Omental fat pad (tissue), 4 donors: ENCODE measurements around the gene KBTBD2. TPM values are rescaled to one million over a fixed set of nuclear protein-coding genes. Genes with fewer than 3 reads are reported as not detected.
A peak's percentile ranks its signal among the peaks of the same experiment; 100 is the strongest.

Source experiments
- ATAC-seq: fragments of 150-250 bp; one replicate; pipeline ENCODE4 v1.9.1; 2016; ENCODE audit warnings: mild to moderate bottlenecking, moderate library complexity; ENCODE audit not compliant: low FRiP score
- DNase-seq: peaks from one replicate; pipeline ENCODE4 v3.0.0-alpha.2; 2019; ENCODE audit warnings: low spot score
- total RNA-seq, 4 donors: library from RNA; depleted of rRNA; stranded (reverse); fragments of >200 nt; gene quantifications; one replicate each; pipeline ENCODE4 v1.1.0, GENCODE V29; 2016
- TF ChIP-seq, protein P1 (sequence below), 3 donors: fragments of 450-650 bp; IDR thresholded peaks; one replicate each; pipeline ENCODE4 v1.5.1; 2016 to 2017; ENCODE audit warnings: antibody characterized with exemption in 3 of 3, mild to moderate bottlenecking in 3 of 3, moderate library complexity in 2 of 3

Gene KBTBD2
- total RNA-seq, 4 donors from 2014 or later = 39.0 to 56.4 (median 50.4) TPM

DNA sequence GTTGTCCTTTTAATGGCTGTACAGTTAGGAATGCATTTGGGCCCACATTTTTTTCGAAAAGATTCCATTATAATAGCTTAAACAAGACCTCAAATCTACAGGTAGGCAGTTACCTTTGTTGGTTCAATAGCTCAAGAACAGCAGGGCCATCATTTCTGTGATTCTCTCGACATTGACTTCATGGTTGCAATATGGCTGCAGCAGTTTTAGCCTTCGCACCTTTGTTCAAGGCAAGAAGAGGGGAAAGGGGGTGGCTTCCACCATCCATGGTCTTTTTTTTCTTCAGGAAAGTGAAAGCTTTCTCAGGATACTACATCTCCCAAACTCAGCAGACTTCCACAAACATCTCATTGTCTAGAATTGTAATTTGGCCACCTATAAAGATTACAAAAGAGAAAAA is 2.2 kb upstream of the KBTBD2 start:
- TF ChIP-seq, protein P1, sequence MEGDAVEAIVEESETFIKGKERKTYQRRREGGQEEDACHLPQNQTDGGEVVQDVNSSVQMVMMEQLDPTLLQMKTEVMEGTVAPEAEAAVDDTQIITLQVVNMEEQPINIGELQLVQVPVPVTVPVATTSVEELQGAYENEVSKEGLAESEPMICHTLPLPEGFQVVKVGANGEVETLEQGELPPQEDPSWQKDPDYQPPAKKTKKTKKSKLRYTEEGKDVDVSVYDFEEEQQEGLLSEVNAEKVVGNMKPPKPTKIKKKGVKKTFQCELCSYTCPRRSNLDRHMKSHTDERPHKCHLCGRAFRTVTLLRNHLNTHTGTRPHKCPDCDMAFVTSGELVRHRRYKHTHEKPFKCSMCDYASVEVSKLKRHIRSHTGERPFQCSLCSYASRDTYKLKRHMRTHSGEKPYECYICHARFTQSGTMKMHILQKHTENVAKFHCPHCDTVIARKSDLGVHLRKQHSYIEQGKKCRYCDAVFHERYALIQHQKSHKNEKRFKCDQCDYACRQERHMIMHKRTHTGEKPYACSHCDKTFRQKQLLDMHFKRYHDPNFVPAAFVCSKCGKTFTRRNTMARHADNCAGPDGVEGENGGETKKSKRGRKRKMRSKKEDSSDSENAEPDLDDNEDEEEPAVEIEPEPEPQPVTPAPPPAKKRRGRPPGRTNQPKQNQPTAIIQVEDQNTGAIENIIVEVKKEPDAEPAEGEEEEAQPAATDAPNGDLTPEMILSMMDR (IDR thresholded peaks at IDR 0.05) = no peak
- DNase-seq (no peak), ATAC-seq (no peak)

DNA sequence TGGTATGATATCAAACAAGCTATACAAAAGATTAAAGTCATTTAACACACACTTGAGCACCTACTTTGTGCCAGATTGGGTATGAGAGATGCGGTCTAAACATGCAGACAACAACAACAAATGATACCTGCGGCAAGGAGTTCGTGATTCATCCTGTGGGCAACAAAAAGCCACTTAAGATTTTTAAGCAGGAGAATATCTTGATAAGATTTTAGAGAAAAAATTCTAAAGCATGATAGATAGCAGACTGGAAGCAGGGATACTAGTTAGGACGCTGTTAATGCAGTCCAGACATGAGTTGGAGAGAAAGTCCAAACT is 1.6 kb upstream of the KBTBD2 start:
- ATAC-seq (no peak), DNase-seq (no peak)
- TF ChIP-seq, protein P1 (IDR thresholded peaks at IDR 0.05) = no peak

DNA sequence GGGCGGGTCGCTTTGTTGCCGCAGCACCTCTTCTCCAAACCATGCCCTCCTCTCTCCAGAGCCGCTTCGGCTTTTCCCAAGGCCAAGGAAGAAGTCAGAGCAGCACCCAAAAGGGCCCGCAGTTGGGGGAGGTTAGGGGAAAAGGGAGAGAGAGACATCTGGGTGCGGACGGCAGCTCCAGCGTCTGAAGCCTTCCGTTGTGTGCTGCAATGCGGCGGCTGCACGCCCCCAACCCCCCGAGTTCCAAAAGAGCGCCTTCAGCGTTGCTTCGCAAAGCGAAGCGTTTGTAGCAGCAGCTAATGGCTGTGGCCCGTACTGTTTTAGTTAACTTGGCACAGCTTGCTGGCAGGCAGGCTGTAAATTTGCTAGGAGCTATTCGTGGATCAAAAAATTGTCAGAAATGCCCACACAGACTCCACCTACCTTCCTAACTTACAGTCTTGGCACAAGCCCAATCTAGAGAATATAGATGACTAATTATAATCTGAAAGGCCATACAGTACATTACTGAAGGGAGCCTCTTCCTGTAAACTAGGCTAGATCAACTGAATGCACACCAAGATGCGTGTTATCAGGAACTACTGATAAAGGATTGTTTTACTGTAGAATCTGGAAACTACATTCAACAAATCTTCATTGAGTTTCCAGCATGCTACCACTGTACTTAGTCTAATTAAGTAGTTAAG is 1.1 kb upstream of the KBTBD2 start:
- TF ChIP-seq, protein P1 (IDR thresholded peaks at IDR 0.05) = no peak
- no peak for DNase-seq
- ATAC-seq = peak; percentile 52

DNA sequence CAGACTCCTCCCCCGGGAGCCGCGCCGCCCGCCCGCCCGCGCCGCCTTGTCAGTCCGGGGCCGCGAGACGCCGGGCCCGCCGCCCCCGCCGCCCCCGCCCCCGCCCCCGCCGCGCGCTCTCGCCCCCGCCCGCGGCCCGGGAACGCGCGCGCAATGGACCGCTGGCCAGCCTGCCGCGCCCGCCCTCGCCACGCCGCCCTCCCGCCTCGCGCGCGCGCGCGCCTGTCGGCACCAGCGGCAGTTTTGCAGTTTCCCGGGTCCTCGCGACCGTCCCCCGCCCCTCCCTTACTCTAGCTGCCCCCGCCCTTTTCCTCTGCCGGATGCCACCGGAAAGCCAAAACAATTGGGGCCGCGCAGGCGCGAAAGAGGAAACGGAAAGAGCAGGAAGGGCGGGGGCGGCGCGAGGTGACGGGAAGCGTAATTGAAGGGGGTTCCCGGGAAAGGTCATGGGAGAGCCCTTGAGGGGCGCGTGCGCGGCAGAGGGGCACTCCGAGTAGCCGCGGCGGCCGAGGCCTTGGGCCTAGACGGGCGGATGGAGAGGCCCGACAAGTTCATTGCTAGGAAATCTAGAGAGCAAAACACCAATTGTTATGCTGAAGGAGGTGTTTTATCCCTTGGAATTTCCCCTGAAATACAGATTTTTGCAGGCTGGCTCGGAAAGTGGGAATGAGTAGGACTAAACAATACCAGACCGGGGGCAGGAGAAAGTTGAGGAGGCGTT is 400 bp upstream of the KBTBD2 start:
- TF ChIP-seq, protein P1 (IDR thresholded peaks at IDR 0.05) = no peak
- peak; percentile 91 for DNase-seq
- ATAC-seq = peak; percentile 88

DNA sequence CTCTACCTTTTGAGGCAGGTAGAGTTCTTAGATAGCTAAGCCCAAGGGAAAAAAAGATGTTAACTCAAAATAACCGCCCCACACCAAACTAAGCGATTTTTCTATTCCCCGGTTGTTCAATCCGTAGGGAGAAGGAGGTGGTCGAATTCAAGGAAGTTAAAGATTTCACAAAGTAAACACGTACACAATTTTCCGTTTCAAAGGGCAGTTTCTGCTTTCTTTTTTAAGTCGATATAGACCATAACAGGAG is 842 bp downstream of the KBTBD2 start:
- no peak for DNase-seq
- TF ChIP-seq, protein P1 (IDR thresholded peaks at IDR 0.05) = no peak

DNA sequence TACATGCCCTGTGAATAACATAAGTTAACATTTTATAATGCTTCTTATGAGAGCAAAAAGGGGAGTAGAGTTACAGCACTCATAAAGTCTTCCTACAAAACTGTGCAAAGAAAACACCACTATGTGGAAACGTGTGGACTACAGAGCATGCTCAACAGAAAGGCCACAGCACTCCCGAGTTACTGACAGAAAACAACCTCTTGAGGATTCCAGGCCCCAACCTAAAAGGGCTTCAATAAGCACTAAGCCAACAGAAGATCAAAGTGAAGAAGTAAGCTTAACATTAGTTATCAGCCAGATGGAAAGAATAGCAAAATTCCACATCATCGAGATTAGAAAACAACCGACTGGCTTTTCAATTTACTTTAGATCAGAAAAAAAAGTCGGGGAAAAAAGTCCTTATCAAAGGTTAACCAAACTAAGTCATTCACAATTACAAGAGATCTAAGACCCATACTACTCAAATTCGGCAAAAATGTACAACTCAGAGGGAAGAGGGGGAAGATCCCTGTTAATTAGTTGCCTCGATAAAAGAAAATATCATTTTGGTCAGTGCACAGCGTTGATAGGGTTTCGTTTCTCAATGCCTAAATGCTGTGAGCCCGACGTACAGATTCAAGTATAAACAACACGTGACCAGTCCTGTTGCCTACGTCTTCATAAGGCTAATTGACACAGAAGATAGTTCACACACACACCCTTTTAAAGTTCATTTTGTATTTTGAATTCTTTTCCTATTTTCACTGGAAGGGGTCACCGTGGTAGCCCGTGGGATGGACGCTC is 1.4 kb downstream of the KBTBD2 start:
- TF ChIP-seq, protein P1 (IDR thresholded peaks at IDR 0.05) = no peak
- no peak for DNase-seq
- ATAC-seq = no peak

More for the DNA sequence above, 842 bp downstream of the KBTBD2 start:
- ATAC-seq = no peak
